ENCODE results near the gene THEMIS.

DNA sequence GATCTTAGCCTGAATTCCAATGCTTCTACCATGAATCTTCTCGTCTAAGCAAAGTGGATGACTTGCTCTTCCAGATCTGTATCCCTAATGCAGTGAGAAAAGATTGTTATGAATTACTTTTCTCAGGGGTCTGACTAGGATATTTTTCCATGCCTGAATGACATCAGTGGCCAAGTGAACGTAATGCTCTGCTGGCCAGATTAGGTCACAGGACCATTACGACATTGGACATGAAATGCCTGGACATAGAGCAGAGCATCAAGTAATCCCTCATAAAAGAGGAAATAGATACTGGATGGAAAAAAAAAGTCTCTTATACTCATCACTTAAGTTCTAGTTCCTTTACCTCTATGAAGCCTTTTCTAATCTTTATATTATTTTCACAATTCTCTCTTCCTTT, 12.1 kb upstream of the THEMIS start:
- TF ChIP-seq, protein P1, sequence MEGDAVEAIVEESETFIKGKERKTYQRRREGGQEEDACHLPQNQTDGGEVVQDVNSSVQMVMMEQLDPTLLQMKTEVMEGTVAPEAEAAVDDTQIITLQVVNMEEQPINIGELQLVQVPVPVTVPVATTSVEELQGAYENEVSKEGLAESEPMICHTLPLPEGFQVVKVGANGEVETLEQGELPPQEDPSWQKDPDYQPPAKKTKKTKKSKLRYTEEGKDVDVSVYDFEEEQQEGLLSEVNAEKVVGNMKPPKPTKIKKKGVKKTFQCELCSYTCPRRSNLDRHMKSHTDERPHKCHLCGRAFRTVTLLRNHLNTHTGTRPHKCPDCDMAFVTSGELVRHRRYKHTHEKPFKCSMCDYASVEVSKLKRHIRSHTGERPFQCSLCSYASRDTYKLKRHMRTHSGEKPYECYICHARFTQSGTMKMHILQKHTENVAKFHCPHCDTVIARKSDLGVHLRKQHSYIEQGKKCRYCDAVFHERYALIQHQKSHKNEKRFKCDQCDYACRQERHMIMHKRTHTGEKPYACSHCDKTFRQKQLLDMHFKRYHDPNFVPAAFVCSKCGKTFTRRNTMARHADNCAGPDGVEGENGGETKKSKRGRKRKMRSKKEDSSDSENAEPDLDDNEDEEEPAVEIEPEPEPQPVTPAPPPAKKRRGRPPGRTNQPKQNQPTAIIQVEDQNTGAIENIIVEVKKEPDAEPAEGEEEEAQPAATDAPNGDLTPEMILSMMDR (IDR thresholded peaks at IDR 0.05) = no peak
- no peak for TF ChIP-seq POLR2A (IDR thresholded peaks at IDR 0.05)

Measured in esophagus squamous epithelium (tissue), 4 donors.